GM18499 (cell line): ENCODE results near the gene ST8SIA1.

ENCODE experiments used
- ATAC-seq: cut with Tn5 transposase; IDR thresholded peaks from one replicate; pipeline ENCODE4 v1.9.1; 2021; ENCODE audit warnings: moderate number of reproducible peaks; ENCODE audit not compliant: insufficient read depth, unreplicated experiment

ST8SIA1 gene

GRCh38 chr12:22286569-22286968 is 47.9 kb downstream of the ST8SIA1 start:
- no peak for ATAC-seq

GRCh38 chr12:22285846-22286245 is 48.7 kb downstream of the ST8SIA1 start:
- ATAC-seq = no peak

GRCh38 chr12:22284871-22285270 is 49.6 kb downstream of the ST8SIA1 start:
- no peak for ATAC-seq

GRCh38 chr12:22283508-22283907 is 51.0 kb downstream of the ST8SIA1 start:
- no peak for ATAC-seq

- ATAC-seq = no peak
These were observed 51.5 kb downstream of the ST8SIA1 start for GRCh38 chr12:22283006-22283506.

GRCh38 chr12:22282283-22282682 is 52.2 kb downstream of the ST8SIA1 start:
- ATAC-seq = no peak

GRCh38 chr12:22276867-22277266 is 57.6 kb downstream of the ST8SIA1 start:
- ATAC-seq = no peak

- ATAC-seq = no peak
These were observed 58.2 kb downstream of the ST8SIA1 start for GRCh38 chr12:22276313-22276712.

- ATAC-seq = no peak
These were observed 58.7 kb downstream of the ST8SIA1 start for GRCh38 chr12:22275843-22276242.

- no peak for ATAC-seq
These were observed 62.0 kb downstream of the ST8SIA1 start for GRCh38 chr12:22272335-22273151.

GRCh38 chr12:22271023-22271422 is 63.5 kb downstream of the ST8SIA1 start:
- ATAC-seq = no peak

GRCh38 chr12:22268973-22269372 is 65.5 kb downstream of the ST8SIA1 start:
- ATAC-seq = no peak

GRCh38 chr12:22268406-22268805 is 66.1 kb downstream of the ST8SIA1 start:
- ATAC-seq = no peak

GRCh38 chr12:22266101-22266500 is 68.4 kb downstream of the ST8SIA1 start:
- ATAC-seq = no peak

- no peak for ATAC-seq
These were observed 70.1 kb downstream of the ST8SIA1 start for GRCh38 chr12:22264380-22264779.

- no peak for ATAC-seq
These were observed 72.2 kb downstream of the ST8SIA1 start for GRCh38 chr12:22262309-22262708.

GRCh38 chr12:22257100-22257499 is 77.4 kb downstream of the ST8SIA1 start:
- no peak for ATAC-seq

- no peak for ATAC-seq
These were observed 77.9 kb downstream of the ST8SIA1 start for GRCh38 chr12:22256605-22257004.

GRCh38 chr12:22256041-22256441 is 78.5 kb downstream of the ST8SIA1 start:
- ATAC-seq = no peak

- no peak for ATAC-seq
These were observed 79.4 kb downstream of the ST8SIA1 start for GRCh38 chr12:22255097-22255496.

- no peak for ATAC-seq
These were observed 80.0 kb downstream of the ST8SIA1 start for GRCh38 chr12:22254478-22254877.

GRCh38 chr12:22252057-22252456 is 82.5 kb downstream of the ST8SIA1 start:
- no peak for ATAC-seq
